ENCODE results near the gene SIAH3.
A peak's percentile ranks its signal among the peaks of the same experiment; 100 is the strongest.

Gene SIAH3

DNA sequence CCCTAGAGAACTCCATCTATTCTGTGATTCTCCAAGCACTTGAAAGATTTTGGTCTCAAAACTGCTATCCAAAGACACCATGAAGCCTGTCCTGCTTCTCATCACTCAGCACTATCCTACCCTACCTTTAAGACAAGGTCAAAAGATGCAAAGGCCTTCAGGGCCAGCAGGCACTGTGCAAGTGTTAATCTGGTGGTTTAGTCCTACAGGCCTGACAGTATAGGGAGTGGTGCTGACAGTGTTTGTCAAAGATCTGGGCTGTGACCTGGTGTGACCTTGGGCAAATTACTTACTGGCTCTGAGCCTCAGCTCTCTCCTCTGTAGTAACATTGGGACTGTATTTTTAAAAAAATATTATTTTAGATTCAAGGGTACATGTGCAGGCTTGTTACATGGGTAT is 28.0 kb downstream of the SIAH3 start:
- DNase-seq (ENCODE audit: low read depth in 2 of 2), result no peak

GRCh38 chr13:45821811-45822210 is 29.7 kb downstream of the SIAH3 start:
- DNase-seq (ENCODE audit: low read depth in 2 of 2), result no peak

GRCh38 chr13:45820106-45820838 is 31.3 kb downstream of the SIAH3 start:
- DNase-seq (ENCODE audit: low read depth in 2 of 2), result no peak

DNA sequence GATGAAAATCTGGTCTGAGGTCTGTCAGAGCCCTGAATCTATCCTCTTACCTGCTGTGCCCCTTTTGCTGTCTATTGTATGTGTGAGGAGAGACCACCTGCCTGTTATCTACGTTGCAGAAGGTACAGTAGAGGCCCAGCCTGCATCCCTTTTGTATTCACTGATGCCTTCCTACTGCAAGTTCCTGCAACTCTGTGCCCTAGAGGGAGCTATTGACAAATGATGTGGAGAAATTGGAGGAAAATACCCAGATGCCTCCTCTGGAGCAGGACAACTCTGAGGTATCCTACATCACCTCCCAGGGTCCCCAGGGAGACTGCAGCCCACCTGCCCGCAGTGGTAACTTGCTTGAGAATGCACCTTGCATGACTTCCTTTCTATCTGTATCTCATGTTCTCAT is 33.7 kb downstream of the SIAH3 start:
- no peak for DNase-seq (ENCODE audit: low read depth in 2 of 2)

DNA sequence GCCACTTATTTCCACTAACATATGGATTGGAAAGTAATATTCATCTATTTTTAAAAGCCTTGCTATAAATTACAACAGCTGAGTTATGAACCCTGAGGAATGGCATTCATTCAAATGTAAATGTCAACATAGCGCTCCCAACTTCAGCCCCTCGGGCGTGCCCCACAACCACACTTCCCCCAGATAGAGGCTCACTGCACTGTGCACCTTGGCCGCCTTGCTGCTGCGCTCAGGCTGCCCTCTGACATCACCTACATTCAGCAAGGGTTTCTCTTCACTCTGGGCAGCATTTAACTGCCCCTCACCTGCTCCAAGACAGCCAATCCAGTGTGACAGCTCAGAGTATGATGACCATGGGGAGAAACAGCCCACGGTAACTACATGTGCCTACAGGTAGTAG is 35.1 kb downstream of the SIAH3 start:
- no peak for DNase-seq (ENCODE audit: low read depth in 2 of 2)

DNA sequence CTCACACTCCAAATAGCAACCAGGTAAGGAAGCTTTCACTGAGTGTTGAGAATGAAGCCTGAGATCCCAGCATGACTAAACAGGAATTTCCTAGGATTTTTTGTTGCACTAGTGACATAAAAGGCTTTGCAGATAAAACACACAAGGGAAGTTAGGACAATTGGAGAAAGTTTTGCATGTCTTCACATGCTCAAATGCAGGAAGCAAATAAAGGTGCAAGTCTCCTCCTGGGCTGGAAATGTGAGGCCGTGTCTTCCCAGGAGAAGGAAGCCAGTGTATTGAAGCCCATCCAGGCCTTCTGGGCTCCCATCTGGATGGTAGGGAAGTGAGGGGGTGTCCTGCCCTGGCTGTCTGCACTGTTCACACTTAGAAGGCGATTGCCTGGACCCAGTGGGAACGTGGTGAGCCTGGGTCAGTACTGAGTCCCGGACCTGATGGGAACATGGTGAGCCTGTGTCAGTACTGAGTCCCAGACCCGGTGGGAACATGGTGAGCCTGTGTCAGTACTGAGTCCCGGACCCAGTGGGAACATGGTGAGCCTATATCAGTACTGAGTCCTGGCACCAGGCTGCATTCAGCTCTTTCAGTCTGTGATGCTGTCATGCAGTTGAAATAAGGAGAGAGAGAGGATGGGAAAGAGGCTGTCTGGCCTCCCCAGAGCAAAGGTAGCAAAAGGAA is 38.7 kb downstream of the SIAH3 start:
- DNase-seq (ENCODE audit: low read depth in 2 of 2), result no peak

DNA sequence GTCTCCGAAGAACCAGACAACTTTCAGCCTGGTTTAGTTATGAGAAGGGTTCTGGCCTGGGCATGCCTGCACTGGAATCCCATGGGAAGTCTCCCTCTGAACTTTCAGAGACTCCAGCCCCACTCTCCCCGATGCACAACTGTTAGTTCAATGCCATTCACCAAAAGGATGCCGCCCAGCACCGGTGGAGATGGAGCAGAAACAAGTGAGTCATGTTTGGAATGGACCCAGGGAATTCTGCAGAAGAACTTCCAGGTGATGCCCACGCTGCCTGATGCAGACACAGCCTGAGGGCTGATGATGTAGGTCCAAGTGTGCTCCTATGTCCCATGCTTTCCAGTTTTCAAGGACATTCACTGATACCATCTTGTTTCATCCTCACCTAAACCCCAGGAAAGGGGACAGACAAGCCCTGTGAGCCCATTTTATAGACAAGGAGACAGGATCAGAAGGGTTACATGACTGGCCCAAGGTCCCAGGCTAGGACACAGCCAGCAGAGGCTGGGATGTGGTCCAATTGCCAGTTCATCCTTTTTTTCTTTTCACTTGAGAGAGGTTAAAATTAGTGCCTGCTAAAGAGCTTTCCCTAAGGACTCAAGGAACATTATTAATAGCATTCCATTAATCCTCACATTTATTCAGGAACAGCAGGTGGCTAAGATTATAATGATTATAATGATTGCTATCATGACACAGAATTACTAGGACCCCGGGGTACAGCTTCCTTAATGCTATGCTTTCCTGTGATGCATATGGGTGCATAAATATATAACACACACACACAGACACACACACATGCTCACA is 39.5 kb downstream of the SIAH3 start:
- DNase-seq (ENCODE audit: low read depth in 2 of 2), result no peak

- no peak for DNase-seq (ENCODE audit: low read depth in 2 of 2)
These were observed 41.7 kb downstream of the SIAH3 start for GRCh38 chr13:45809801-45810394.

- DNase-seq (ENCODE audit: low read depth in 2 of 2), result no peak
These were observed 42.6 kb downstream of the SIAH3 start for GRCh38 chr13:45808925-45809324.

GRCh38 chr13:45807520-45808099 is 43.9 kb downstream of the SIAH3 start:
- peak; percentile 16 to 25 for DNase-seq (ENCODE audit: low read depth in 2 of 2)

GRCh38 chr13:45800485-45800884 is 51.1 kb downstream of the SIAH3 start:
- no peak for DNase-seq (ENCODE audit: low read depth in 2 of 2)

DNA sequence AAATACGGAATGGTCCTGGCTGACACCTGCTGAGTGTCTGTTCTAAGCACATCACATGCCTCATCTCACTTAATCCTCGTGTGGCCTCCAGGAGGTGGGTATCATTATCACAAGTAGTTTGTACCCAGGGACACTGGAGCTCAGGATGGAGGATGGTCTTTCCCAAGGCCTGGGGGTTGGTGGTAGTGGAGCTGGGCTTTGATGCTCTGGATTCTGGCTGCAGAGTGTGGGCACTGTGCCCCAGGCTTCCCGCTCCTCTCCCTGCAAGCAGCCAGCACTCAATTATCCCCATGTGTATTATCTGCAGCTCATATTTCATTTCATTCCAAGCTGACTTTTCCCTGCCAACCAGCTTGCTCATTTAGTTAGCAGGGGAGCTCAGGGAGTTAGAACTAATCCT is 52.1 kb downstream of the SIAH3 start:
- no peak for DNase-seq (ENCODE audit: low read depth in 2 of 2)

GRCh38 chr13:45798851-45799250 is 52.7 kb downstream of the SIAH3 start:
- DNase-seq (ENCODE audit: low read depth in 2 of 2), result no peak

DNA sequence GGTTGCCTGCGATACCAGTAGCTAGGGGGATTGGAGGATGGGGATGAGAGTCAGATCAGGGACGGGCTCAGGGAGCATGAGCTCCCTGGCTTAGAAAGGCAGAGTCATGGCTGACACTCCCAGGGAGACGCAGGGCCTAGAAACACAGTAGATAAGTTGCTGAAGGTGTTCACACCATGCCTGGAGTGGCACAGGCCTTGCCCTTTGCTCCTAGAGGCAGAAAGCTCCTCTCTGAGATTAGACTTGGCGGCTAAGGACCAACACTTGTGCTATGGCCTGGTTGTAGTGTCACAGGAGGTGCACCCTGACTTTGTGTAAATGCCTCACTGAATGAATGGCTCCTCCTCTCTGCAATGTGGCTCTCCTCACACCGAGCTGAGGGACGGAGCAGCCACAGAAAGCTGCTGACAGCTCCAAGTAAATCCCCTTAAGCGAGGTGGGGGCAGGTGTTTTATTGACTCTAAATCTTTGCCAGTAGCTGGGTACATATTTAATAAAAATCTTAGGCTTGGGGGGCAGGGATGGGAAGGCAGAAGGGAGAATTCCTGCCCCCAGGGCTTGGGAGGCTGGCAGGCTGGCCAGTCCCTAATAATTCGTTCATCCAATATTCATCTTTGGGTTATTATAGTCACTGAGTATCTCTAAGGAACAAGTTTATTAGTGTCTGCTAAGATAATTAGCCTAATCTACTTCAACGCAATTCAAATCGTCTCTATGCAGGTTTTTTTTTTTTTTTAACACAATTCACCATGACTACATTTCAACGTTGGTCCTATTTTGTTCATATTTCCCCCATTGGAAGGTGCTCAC is 54.9 kb downstream of the SIAH3 start:
- DNase-seq (ENCODE audit: low read depth in 2 of 2), result no peak

- no peak for DNase-seq (ENCODE audit: low read depth in 2 of 2)
These were observed 58.7 kb downstream of the SIAH3 start for GRCh38 chr13:45792827-45793303.

GRCh38 chr13:45788011-45788410 is 63.5 kb downstream of the SIAH3 start:
- DNase-seq (ENCODE audit: low read depth in 2 of 2), result no peak

DNA sequence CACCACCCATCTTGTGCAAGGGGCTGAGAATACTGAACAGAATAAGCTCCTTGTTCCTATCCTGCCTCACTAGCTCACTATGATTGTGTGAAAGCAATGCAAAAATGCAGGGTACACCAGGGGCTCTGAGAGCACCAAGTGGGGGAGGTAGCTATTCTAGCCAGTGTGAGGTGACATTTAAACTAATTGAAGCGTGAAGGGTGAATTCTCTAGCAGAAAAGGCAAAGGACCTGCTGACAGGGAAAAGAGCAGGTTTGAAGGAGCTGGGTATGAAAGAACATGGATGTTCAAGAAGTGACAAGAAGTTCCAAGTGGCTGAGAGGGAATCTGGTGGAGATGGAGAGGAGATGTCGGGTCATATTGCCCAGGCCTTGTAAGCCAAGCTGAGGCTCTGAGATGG is 64.2 kb downstream of the SIAH3 start:
- DNase-seq (ENCODE audit: low read depth in 2 of 2), result no peak

DNA sequence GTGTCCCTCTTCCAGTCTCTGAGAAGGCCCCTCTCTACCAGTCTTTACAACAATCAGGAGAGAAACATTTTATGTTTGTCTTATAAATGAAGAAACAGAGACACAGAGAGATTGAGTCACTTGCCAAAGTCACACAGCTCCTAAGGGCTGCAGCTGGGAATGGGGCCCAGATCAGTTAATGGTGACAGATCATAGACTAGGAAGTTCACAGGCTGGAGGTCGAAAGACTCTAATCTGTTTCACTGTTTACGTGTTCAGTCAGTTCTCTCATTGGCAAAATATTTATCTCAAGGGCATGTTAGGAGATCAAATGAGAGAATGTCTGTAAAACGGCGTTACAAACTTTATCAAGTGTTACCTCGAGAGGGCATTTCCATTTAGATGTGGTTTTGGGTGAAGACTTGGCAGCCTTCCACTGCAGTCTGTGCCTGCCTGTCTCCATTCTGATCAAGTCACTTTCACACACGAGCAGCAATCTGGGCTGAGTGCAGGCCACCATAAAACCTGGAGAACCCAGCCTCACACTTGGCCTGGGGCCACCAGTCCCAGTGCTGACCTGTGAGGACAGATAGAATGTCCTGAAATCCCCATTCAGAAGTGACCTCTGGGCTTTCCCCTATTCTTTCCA is 65.1 kb downstream of the SIAH3 start:
- DNase-seq (ENCODE audit: low read depth in 2 of 2), result no peak

GRCh38 chr13:45784755-45785675 is 66.5 kb downstream of the SIAH3 start:
- DNase-seq (ENCODE audit: low read depth in 2 of 2), result no peak
